ENCODE measurements around the gene DPP4. TPM values are rescaled to one million over a fixed set of nuclear protein-coding genes. Genes with fewer than 3 reads are reported as not detected.

Gene DPP4
- total RNA-seq, 1 donor from 2014 or later = 1.9 TPM

DNA sequence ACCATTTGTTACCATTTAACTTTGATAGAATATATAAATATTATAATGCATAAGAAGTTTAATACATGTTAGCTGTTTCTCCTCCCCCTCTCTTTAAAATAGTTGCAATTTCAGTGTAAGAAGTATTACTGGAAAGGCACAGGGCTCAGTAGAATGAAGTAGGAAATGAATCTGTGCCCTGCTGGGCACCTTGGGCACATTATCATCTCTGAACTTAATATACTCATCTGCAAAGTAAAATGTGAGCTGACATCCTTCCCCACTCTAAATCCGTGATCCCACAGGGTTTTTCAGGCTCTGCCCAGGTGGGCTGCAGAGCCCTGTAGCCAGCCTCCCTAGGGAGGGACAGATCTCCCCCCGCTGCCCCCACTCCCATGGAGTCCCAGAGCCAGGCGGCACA, 56.8 kb downstream of the DPP4 start:
- Mint-ChIP-seq H3K4me1 (peaks cover 3% of the 10 kb centered on the region), H3K27me3 (peaks cover 7% of the 10 kb centered on the region), H3K4me3 (no peak overlapping the region), H3K27ac (no peak overlapping the region), H3K36me3 (ENCODE audit: low read depth) (no peaks in the 10 kb centered on the region), H3K9me3 (no peaks in the 10 kb centered on the region)
- TF ChIP-seq, protein P1, sequence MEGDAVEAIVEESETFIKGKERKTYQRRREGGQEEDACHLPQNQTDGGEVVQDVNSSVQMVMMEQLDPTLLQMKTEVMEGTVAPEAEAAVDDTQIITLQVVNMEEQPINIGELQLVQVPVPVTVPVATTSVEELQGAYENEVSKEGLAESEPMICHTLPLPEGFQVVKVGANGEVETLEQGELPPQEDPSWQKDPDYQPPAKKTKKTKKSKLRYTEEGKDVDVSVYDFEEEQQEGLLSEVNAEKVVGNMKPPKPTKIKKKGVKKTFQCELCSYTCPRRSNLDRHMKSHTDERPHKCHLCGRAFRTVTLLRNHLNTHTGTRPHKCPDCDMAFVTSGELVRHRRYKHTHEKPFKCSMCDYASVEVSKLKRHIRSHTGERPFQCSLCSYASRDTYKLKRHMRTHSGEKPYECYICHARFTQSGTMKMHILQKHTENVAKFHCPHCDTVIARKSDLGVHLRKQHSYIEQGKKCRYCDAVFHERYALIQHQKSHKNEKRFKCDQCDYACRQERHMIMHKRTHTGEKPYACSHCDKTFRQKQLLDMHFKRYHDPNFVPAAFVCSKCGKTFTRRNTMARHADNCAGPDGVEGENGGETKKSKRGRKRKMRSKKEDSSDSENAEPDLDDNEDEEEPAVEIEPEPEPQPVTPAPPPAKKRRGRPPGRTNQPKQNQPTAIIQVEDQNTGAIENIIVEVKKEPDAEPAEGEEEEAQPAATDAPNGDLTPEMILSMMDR (IDR thresholded peaks at IDR 0.05) = no peak
- no peak for DNase-seq
- no peak for ATAC-seq (ENCODE audit: low read depth)
- ChIA-PET POLR2A (no interaction called here), CTCF (no interaction called here)
- intact Hi-C loops (cut with micrococcal nuclease) = no loop called here

DNA sequence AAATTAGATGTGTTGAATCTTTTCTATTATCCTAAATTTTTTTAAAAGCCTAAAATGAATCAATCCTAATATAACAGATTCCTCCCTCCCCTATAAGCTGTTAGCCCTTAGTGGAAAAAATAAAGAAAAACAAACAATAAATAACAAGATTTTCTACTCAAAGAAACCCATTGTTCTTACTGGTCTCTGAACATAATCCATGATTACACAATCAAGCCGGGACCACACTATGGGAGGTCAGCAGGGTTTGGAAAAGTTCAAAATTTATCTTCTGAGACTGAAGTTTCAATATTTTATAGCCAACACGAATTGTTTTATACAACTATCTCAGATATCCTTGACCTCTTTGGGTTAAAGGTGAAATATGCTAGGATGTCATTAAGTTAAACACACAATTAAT, 57.9 kb downstream of the DPP4 start:
- peaks cover 3% of the 10 kb centered on the region for H3K4me1 Mint-ChIP-seq
- intact Hi-C loops (cut with micrococcal nuclease) = no loop called here
- H3K27ac Mint-ChIP-seq = no peak overlapping the region
- TF ChIP-seq, protein P1 (IDR thresholded peaks at IDR 0.05) = no peak
- DNase-seq (no peak), ATAC-seq (ENCODE audit: low read depth) (no peak)
- ChIA-PET CTCF (no interaction called here), POLR2A (no interaction called here)
- no peak overlapping the region for H3K4me3 Mint-ChIP-seq
- H3K36me3 Mint-ChIP-seq (ENCODE audit: low read depth) = no peaks in the 10 kb centered on the region
- peaks cover 7% of the 10 kb centered on the region for H3K27me3 Mint-ChIP-seq
- H3K9me3 Mint-ChIP-seq = no peaks in the 10 kb centered on the region

DNA sequence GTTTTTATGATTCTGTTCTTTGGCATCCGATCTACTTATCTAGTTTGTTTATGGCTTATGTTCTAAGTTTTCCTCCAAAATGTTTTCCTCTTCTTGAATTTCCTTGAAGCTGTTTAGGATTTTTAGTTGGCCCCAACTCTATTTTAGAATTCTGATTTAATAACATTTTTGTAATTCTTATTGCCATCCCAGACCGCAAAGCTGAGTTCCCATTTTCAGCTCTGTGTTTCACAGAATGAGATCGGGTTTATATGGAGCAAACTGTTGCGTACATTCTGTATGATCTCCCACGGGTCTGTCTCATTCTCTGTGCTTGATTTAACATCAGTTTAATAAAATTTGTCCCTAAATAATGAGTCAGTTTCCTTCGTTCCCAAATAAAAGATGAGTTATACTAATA, 59.3 kb downstream of the DPP4 start:
- POLR2A ChIA-PET = no interaction called here
- Mint-ChIP-seq H3K27me3 (peaks cover 7% of the 10 kb centered on the region), H3K36me3 (ENCODE audit: low read depth) (no peaks in the 10 kb centered on the region), H3K4me1 (peaks cover 3% of the 10 kb centered on the region), H3K4me3 (no peak overlapping the region), H3K9me3 (no peaks in the 10 kb centered on the region), H3K27ac (no peak overlapping the region)
- ATAC-seq (ENCODE audit: low read depth) (no peak), DNase-seq (no peak)
- intact Hi-C loops (cut with micrococcal nuclease) = no loop called here
- CTCF ChIA-PET = no interaction called here
- TF ChIP-seq, protein P1 (IDR thresholded peaks at IDR 0.05) = no peak

DNA sequence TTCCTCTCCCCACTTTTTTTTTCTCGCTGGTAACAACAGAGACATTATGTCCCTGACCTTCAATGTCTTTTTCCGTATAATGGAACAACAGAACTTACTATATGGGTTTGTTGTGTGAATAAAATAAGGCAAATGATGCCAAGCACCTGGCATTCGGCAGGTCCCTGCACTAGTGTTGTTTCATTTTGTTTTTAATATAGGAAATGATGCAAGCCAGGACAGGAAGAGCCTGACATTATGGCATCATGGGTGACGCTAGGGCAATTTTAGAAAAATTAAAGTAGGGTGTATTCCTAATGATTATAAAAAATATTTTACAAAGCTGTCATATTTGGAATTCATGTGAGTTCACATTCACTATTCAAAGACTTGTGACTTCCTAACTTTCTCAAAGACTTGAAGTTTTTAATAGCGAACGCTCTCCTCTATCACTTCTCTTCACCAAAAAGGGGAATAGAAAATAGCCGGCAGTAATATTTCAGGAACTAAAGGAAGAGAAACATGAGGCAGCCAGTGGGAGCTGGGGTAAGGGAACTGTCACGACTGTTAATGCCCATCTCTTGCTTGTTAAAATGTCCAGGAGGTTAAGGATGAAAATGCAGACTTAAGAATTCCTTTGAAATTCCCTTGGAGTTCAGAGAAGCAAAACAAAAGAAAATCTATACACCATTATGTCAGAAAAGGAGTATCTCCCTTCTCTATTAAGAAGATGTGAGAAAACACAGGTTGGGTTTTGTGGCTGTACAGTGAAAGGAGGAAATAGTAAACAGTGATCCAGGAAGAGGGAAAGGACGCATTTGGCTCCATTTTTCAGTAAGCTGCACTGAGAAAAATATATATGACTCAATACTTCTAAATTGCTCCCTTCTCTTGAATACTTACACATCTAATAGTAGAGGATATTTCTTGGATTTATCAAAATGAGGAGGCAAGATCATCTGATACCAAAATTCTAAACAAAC, 60.2 kb downstream of the DPP4 start:
- DNase-seq = no peak
- Mint-ChIP-seq H3K9me3 (no peaks in the 10 kb centered on the region), H3K4me3 (no peak overlapping the region), H3K27me3 (peaks cover 7% of the 10 kb centered on the region), H3K27ac (no peak overlapping the region), H3K36me3 (ENCODE audit: low read depth) (no peaks in the 10 kb centered on the region), H3K4me1 (peaks cover 3% of the 10 kb centered on the region)
- no peak for ATAC-seq (ENCODE audit: low read depth)
- ChIA-PET POLR2A (no interaction called here), CTCF (no interaction called here)
- intact Hi-C loops (cut with micrococcal nuclease) = no loop called here
- TF ChIP-seq, protein P1 (IDR thresholded peaks at IDR 0.05) = no peak

DNA sequence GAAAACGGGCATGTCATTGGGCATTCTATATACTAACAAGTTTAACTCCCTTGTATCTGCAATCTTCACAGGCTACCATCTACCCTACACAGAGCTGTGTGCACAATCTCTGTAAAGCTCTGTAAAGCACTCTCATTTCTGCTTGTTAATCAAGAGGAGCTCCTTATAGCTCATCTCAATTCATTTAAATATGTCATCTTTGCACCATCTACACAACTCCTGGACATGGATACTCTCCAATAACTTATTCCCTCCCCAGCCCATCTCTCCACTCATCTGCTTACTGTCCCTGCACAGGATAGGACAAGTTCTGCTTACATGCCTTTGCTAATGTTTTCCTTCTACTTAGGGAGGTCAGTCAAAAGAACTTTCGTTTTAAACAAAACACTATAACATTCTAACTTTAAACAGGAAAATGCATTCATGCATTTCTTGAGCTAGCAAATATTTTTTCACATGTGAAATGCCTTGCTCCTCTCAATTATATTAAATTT, 61.4 kb downstream of the DPP4 start:
- DNase-seq = no peak
- TF ChIP-seq, protein P1 (IDR thresholded peaks at IDR 0.05) = no peak
- Mint-ChIP-seq H3K4me1 (peaks cover 3% of the 10 kb centered on the region), H3K9me3 (no peaks in the 10 kb centered on the region), H3K4me3 (no peak overlapping the region), H3K27me3 (peaks cover 7% of the 10 kb centered on the region), H3K36me3 (ENCODE audit: low read depth) (no peaks in the 10 kb centered on the region), H3K27ac (no peak overlapping the region)
- intact Hi-C loops (cut with micrococcal nuclease) = no loop called here
- ChIA-PET POLR2A (no interaction called here), CTCF (no interaction called here)
- no peak for ATAC-seq (ENCODE audit: low read depth)
